Fibroblast of pulmonary artery (primary cell): ENCODE results near the gene HPRT1.

Experiments used
- DNase-seq: peaks from one replicate; pipeline ENCODE4 v3.0.0-alpha.2; 2010; ENCODE audit warnings: low read depth
- H3K4me3 ChIP-seq: replicated peaks from 2 replicates; pipeline ENCODE4 v1.5.1; 2011; ENCODE audit warnings: low read depth, mild to moderate bottlenecking, control low read depth, low read length, moderate library complexity
- TF ChIP-seq, protein P1 (sequence below): IDR thresholded peaks from 2 replicates; pipeline ENCODE4 v1.5.1; 2011; ENCODE audit warnings: mild to moderate bottlenecking, control low read depth, low read length, inconsistent platforms; ENCODE audit errors: missing control alignments

The HPRT1 gene

DNA sequence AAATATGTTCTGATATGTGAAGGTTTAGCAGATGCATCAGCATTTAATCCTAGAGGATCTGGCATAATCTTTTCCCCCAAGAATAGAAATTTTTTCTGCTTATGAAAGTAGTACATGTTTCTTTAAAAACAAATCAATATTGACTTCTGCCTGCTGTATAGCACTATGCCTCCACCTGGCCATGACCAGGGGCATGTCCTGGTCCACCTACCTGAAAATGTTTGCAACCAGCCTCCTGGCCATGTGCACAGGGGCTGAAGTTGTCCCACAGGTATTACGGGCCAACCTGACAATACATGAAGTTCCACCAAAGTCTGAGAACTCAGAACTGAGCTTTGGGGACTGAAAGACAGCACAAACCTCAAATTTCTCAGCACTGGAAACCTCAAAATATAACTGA is 10.0 kb downstream of the HPRT1 start:
- H3K4me3 ChIP-seq = no peak overlapping the region
- TF ChIP-seq, protein P1, sequence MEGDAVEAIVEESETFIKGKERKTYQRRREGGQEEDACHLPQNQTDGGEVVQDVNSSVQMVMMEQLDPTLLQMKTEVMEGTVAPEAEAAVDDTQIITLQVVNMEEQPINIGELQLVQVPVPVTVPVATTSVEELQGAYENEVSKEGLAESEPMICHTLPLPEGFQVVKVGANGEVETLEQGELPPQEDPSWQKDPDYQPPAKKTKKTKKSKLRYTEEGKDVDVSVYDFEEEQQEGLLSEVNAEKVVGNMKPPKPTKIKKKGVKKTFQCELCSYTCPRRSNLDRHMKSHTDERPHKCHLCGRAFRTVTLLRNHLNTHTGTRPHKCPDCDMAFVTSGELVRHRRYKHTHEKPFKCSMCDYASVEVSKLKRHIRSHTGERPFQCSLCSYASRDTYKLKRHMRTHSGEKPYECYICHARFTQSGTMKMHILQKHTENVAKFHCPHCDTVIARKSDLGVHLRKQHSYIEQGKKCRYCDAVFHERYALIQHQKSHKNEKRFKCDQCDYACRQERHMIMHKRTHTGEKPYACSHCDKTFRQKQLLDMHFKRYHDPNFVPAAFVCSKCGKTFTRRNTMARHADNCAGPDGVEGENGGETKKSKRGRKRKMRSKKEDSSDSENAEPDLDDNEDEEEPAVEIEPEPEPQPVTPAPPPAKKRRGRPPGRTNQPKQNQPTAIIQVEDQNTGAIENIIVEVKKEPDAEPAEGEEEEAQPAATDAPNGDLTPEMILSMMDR = no peak
- DNase-seq = no peak

DNA sequence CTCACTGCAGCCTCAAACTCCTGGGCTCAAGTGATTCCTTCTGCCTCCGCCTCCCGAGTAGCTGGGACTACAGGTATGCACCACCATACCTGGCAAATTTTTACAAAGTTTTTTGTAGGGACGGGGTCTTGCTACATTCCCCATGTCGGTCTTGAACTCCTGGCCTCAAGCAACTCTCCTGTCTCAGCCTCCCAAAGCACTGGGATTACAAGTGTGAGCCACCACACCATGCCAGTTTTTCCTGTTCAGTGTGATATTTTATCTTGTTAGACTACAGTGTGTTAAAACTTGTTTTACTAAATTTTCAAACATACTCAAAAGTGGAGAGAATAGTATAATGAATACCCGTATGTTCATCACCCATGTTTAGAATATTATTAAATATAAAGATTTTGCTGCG is 12.1 kb downstream of the HPRT1 start:
- TF ChIP-seq, protein P1 = no peak

DNA sequence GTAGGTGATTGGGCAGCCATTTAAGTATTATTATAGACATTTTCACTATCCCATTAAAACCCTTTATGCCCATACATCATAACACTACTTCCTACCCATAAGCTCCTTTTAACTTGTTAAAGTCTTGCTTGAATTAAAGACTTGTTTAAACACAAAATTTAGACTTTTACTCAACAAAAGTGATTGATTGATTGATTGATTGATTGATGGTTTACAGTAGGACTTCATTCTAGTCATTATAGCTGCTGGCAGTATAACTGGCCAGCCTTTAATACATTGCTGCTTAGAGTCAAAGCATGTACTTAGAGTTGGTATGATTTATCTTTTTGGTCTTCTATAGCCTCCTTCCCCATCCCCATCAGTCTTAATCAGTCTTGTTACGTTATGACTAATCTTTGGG is 16.3 kb downstream of the HPRT1 start:
- no peak overlapping the region for H3K4me3 ChIP-seq
- no peak for DNase-seq
- TF ChIP-seq, protein P1 = no peak

More for the DNA sequence above, 12.1 kb downstream of the HPRT1 start:
- no peak for DNase-seq
- no peak overlapping the region for H3K4me3 ChIP-seq

DNA sequence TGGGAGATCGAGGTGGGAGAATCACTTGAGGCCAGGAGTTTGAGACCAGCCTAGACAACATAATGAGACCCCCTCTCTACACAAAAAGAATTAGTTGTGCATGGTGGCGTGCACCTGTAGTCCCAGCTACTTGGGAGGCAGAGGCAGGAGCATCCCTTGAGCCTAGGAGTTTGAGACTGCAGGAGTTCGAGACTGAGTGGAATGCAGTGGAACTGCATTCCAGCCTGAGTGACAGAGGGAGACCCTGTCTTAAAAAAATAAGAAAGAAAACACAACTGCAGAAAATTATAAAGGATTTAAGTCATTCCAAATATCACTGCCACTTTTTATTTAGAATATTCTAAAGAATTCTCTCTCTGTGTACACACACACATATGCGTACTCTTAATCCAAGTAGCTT is 18.4 kb downstream of the HPRT1 start:
- no peak for DNase-seq

DNA sequence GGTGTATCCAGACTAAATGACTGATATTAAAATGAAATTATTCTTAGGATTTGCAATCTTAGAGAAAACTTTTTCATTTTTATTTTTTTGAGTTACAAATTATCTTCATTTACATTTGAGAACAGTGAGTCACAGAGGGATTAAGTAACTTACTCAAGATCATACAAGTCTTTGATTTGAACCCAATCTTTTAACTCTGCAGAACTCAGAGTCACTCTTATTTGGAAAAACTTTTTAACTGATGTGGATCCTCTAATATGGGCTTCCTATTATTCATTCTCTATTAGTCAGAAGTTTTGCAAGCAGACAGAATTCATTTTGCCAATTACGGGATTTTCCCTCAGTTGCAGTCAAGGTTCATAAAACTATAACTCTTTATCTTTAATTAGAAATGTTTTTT is 20.1 kb downstream of the HPRT1 start:
- TF ChIP-seq, protein P1 = no peak
- no peak overlapping the region for H3K4me3 ChIP-seq
- peak; percentile 40 for DNase-seq

More for the DNA sequence above, 18.4 kb downstream of the HPRT1 start:
- TF ChIP-seq, protein P1 = no peak
- H3K4me3 ChIP-seq = no peak overlapping the region

DNA sequence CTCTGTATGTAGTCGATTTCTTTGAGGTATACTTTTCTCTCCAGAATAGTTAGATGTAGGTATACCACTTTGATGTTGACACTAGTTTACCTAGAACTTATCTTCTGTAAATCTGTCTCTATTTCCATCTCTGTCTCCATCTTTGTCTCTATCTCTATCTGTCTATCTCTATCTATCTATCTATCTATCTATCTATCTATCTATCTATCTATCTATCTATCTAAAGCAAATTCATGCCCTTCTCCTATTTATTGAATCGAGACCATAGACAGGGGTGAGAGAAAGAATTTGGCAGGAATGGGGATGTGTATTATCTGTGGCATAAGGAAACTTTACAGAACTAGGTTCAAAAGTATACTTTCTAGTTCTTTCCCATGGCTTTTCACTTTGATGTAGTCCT is 21.4 kb downstream of the HPRT1 start:
- no peak for DNase-seq
- TF ChIP-seq, protein P1 = no peak
- H3K4me3 ChIP-seq = no peak overlapping the region

DNA sequence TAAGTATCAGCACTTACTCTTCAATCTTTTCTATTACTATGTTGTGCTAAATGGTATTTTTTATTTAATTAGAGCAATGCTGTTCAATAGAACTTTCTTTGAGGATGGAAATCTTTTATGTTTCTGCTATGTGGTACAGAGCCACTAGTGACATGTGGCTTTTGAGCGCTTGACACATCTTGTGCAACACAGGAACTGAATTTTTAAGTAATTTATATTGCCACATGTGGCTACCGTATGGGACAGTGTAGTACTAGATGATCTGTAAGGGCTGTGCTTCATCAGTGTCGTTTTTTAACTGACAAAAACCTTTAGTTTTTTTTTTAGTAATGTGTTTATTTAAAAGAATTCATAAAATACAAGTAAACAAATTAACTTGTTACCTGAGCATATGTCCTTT is 22.4 kb downstream of the HPRT1 start:
- DNase-seq = no peak
- TF ChIP-seq, protein P1 = no peak
- no peak overlapping the region for H3K4me3 ChIP-seq
